Stimulated activated CD8-positive, alpha-beta memory T cell treated with anti-CD3 and anti-CD28 coated beads, Interleukin-7, amount 100 ng/mL, for 4 hours (primary cell): Measurements from ENCODE around the gene ELOVL6.
"Not testable (repeated sequence)": the region's sequence is repeated elsewhere in the genome, so short reads cannot be mapped to it uniquely, and the experiment has no call there.

Source experiments
- DNase-seq, 2 donors: peaks; one replicate each; pipeline ENCODE4 v3.0.0-alpha.2; 2020; ENCODE audit warnings: low read depth in 2 of 2

ELOVL6 gene

DNA sequence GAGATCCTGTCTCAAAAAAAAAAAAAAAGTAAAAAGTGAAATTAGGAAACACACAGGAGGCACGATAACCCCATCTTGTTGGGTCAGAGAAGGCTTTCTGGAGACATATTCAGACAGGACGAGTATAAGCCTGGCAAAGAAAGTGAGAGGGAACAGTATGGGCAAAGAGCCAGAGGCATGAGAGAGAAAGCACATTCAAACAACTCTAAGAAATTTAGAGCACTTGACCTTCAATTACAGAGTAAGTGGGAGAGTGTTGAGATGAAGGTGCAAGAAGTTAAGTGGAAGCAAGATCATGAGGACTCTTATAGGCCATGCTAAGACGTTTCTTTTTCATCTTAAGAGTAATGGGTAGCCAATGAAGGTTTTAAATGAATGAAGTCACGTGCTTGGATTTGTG, 70.4 kb downstream of the ELOVL6 start:
- no peak for DNase-seq

DNA sequence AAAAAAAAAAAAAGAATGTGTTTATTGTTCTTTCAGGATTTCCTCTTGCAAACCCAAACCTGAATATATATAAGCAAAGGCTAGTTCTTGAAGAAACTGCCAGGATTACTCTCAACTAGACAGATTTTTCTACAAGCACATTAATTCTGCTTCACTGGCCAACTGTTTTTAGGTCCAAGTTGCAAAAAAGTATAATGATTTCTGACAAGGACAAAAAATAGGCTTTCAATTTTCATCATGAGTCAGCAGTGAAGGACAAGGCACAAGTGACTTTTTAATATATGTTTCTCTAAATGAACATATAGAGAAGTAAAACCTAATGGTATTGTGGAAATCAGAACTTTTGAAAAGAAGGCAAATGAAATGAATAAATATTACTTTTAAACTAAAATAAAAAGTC, 73.7 kb downstream of the ELOVL6 start:
- no peak for DNase-seq

DNA sequence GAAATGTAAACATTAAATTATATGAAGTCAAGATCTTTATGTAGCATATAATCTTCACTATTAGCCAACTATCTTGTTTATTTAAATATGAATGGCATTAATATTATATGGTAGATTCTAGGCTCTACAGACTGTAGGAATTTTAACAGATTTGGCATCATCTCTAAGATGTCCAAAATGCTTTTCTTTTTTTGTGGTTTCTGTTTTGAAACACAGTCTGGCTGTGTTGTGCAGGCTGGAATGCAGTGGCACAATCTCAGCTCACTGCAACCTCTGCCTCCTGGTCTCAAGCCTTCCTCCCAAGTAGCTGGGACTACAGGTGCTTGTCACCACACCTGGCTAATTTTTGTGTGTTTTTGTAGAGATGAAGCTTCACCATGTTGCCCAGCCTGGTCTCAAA, 76.2 kb downstream of the ELOVL6 start:
- DNase-seq: no peak

DNA sequence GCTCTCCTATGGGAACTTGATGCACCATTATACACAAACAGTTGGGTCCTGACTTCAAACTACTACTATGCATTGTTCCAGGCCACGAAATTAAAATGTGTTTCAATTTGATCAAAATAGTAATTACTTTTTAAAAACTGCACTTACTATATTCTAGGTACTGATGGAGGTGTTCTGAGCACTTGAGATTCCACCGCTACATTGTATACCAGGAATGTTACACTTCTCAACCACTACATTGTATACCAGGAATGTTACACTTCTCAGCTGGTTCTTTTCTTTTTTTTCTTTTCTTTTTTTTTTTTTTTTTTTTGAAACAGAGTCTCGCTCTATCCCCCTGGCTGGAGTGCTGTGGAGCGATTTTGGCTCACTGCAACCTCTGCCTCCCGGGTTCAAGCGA, 77.9 kb downstream of the ELOVL6 start:
- DNase-seq: no peak

DNA sequence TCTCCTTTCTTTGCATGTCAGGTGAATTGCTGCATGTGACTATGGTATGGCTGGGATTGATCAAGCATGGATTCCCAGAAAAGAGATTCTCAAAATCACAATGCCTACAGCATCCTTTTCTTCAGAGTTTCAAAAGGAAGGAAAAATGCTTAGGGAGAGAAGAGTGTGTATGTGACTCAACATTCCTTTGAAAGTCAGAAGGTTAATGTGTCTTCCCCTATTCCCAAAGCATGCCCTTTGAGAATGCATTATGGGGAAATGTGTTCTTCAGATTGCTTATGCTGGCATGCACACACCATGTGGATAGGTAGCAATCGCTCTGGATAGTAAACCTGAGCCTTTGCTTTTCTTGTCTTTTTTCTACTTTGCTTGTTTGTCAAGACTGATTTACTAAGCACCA, 78.5 kb downstream of the ELOVL6 start:
- no peak for DNase-seq

DNA sequence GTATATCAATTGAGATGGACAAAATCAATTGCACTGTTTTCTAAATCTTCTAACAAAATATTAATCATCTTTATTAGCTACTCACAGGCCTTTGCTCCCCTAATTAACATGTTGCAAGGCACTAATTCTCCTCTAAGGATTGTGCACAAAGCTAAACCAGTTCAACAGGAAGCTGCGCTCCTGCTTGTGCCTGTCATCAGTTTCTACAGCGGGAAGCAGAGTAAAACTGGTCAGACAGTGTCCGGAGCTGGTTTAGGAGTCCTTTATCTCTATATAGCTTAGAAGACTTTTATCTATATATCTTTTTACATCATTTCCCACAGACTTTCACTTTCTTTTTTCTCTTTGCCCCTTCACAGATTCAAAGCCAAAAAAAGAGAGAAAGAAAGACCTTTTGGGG, 79.1 kb downstream of the ELOVL6 start:
- DNase-seq: no peak

DNA sequence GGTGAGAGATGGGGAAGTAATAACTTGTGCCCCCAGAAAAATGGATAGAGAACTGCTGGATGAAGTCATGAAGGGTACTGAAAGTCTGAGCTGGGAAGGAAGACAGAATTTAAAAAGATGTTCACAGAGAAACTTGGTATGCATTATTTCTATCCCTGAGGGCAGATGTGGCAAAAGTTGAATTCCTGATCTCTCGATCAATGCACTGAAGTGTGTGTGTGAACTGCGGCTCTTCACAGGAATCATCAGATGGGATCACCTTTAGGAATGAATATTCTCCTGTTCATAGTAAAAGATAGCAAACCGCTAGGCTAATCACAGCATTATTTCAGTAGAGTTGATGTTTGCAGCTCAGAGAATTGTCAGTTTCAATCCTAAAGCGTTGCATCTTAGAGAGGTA, 86.4 kb downstream of the ELOVL6 start:
- no peak for DNase-seq

DNA sequence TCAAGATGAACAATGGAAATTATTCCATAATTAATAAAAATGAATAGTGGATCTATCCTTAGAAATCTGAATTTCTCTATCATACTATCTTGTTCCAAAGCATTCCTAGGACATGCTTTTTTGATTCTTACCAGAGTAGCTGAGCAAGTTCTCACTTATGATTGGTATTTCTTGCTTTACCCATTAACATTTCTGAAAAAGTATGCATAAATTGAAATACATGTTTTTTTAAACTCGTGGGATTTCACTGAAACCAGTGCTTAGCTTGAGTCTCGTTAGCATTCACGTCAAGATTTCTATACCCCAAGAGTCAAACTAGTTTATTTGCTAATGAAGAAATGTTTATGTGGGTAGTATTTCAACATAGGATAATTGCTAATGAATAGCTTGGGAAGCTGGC, 89.0 kb downstream of the ELOVL6 start:
- DNase-seq: no peak

DNA sequence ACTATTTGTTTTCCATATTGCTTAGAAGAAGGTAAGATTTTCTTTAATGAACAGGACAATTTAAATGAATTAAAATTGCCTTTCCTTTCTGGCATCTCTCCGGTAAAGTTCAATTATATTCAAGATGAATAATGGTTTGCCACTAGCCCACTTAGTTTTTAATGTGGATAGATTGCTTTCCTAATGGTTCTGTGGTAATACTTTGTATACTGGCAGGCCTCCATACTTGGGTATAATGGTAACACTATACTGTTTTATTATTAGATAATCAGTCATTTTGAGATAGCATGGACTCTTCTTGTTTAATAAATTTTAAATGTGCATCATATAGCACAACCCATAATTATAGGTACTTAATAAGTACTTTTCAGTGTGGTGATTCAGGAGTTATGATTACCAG, 89.5 kb downstream of the ELOVL6 start:
- no peak for DNase-seq

DNA sequence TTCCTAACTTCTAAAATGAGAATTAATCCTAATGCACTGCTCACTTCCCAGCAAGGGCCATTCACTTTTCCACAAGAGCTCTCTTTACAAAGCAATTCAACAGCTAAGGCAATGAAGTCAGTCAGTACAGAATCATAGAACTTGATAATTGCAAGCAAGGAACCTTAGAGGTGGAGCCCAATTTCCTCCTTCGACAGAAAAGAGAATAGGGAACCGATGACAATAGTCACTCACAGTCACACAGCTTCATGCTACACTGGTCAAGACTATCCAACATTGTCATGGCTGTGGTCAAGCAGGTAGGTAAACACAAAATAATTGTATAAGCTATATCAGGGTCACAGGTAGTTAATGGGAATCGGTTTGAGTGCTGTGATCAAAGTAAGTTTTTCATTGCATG, 90.0 kb downstream of the ELOVL6 start:
- no peak for DNase-seq

DNA sequence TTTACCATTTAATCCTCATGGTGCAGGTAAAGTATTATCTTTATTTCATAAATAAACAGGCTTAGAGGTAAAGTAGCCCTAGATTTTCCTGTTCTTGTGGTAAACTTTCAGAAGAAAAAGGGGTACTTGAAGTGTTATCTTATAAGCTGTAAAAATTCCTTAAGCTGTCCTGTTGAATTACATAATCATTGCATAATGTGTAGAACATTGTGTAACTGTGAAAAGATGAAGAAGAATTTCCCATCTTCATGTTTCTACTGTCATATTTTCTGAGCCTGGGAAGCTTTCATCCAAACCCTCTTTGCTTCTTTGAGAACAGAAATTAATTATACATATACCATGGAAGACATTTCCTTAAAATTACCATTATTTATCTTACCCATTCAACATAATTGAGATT, 90.5 kb downstream of the ELOVL6 start:
- no peak for DNase-seq

DNA sequence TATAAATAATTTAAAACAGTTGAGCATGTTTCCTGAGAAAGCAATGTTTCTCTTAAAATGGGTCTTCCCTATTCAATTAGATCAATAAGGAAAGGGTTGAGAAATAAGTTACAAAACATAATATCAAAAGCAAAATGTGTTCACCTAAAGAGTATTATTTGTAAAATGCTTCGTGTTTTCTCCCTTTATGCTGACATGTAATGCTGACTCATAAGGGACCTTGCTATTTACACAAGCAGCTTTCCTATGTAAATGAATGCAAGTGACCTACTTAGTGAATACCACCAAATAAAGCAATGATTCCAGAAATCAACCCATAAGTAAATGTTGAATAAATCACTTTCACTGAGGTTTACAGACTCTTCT, 91.5 kb downstream of the ELOVL6 start:
- no peak for DNase-seq

DNA sequence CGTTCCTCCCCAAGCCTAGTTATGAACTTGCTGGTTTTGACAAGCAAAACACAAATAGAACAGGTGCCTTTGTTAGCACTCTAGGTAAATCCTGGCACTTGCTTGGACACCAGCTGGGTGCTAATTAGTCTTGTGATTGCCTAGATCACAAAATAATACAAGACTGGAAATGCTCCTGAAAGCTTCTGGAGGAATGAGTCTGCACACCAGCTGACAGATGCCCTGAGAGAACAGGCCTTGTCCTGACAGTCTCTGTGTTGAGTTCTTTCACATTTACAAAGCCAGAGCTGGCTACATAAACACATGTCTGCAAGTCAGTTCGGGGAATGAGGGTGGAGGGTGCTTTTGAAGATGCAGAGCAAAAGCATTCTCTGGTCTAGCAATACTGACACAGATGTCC, 93.8 kb downstream of the ELOVL6 start:
- no peak for DNase-seq

DNA sequence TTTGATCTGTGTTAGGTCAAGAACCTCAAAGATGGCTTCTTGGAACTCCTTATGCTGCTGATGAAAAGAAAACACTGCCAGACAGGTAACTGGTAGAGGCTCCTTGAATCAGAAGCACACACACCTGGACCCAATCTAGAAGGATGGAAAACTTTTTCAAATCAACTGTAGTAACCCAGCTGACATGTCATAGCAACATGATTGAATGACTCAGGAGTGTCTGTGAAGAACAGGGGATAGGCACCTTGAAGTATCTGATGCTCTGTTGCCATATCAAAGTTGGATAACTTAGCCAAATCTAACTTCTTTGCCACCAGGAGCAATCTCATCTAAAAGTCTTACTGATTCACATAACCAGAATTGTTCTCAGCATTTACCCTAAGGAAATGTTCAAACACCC, 98.8 kb downstream of the ELOVL6 start:
- no peak for DNase-seq

DNA sequence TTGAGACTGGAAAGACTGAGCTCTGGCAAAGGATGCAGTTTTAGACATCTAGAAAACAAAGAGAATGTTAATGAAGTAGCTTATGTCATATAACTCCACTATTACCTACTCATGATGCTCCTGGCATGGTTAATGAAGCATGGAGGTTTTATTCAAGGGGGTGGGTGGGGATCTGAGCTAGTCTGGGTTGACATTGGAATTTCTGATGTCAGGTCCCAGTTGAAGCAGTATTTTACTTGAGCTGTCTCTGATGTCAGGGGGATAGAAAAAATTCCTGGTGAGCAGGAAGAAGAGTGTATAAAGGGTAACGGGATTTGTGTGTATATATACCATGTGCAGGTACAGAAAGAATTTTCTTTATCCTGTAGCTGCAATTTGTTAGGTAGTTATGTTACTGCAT, 102.0 kb downstream of the ELOVL6 start:
- no peak for DNase-seq

DNA sequence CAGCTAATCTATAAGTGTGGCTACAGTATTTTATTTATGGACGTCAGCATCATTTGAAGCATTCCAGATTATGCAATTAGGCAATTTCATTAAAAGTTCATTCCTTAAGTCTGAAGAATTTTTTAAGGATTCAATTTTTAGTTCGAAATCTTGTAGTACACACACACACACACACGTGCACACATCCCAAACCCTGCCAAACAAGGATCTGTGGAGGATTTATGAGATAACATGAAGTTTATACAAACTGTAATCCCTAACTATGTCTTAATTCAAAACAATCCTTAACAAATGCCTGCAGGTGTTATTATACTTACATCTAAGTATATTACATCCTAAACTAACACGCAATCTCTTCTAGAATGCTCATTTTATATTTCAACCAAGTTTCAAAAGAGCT, 105.8 kb downstream of the ELOVL6 start:
- no peak for DNase-seq

DNA sequence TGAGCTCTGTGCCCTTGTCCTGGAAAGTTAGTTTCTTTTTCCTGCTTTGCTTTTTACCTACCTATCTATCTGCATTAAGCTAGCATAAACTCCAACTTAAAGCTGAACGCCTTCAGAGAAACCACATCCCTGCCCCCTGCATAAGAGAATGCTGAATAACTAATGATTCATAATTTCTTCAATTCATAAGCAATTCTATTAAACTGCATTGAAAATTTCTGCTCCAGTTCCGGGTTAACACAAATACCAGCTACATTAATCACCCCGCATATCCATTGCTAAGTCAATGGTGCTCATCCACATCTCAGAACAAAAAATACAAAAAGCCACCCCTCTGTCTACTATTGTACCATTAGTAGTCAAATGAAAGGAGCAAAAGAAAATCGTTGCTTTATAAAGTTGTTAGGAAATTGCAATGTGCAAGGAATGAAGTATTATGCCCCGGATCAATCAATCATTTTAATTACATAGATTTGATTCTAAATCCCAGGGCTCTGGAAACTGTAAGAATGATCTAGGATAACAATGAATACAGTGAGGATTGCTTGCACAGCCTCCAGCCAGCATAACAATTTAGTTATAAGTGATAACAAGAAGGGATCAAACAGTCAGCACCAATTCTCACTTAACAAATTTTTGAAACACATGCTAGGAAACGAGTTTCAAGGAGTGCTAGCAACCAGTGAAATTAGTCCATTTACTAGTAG, 106.8 kb downstream of the ELOVL6 start:
- no peak for DNase-seq

DNA sequence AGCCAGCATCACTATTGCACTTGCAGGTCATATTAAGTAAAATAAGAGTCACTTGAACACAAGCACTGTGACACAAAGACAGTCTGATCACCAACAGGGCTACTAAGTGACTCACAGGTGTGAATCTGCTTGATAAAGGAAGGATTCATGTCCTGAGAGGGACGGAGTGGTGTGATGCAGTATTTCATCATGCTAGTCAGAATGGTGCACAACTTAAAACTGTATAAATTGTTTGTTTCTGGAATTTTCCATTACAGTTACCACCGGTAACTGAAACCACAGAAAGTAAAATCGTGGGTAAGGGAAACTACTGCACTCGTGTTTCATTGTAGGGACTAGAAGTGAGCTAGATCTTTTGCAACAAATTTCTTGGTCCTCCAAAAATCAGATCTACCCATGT, 109.7 kb downstream of the ELOVL6 start:
- no peak for DNase-seq

DNA sequence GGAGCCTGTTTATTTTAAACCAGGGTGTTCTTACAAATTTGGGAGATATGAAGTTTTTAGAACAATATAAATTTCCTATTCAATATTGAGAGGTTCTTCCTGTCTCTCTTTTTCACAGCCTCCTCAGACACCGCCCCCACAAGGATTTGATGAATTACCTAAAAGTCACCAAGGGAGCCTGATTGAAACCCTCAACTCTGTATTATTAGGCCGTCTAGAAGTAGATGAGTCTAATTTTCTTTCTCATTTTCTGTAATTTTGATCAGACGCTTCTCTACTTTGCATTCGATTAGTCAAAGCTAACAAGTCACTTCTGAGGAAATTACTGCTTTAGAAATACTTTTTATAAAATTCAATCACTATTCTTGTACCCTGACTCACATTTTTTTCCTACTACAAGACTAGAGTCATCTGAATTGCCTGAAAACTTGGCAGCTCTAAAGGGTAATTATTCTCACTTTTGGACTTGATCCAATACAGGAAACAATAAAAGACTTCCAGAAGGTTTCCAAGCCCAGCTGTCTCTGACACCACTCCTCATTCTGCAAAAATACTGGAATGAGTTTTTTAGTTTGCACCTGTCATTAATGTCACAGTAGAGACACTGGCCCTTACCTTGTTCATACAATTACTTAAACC, 111.2 kb downstream of the ELOVL6 start:
- no peak for DNase-seq

DNA sequence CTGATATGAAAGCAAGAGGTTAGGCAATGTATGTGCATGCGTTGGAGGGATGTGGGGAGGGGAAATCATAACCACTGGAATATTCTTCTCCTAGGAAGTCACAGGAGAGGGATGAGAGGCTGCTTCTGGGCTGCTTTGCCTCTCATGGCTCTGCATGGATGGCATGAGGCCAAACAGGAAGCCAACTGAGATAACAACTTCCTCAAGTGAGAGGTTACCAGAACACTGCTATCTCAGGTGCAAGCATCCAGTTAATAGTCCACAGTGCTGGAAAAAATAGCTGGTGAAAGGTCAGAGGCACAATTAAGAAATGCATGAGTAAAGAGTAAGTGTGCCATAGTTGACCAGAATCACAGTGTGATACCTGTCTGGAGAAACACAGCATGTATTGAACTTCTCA, 113.3 kb downstream of the ELOVL6 start:
- DNase-seq: peak in 1 of 2 donors; percentile 6

DNA sequence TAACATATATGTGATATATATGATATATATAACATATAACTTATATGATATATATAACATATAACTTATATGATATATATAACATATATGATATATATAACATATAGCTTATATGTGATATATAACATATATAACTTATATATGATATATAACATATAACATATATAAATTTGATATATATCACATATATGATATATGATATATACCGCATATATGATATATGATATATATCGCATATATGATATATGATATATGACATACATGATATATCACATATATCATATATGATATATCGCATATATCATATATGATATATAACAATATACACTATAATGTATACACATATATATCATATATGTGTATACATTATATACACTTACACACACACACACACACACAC, 114.3 kb downstream of the ELOVL6 start:
- no peak for DNase-seq

DNA sequence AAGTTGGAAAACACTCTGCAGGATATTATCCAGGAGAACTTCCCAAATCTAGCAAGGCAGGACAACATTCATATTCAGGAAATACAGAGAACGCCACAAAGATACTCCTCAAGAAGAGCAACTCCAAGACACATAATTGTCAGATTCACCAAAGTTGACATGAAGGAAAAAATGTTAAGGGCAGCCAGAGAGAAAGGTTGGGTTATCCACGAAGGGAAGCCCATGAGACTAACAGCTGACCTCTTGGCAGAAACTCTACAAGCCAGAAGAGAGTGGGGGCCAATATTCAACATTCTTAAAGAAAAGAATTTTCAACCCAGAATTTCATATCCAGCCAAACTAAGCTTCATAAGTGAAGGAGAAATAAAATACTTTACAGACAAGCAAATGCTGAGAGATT, 120.3 kb downstream of the ELOVL6 start:
- not testable (repeated sequence) for DNase-seq

DNA sequence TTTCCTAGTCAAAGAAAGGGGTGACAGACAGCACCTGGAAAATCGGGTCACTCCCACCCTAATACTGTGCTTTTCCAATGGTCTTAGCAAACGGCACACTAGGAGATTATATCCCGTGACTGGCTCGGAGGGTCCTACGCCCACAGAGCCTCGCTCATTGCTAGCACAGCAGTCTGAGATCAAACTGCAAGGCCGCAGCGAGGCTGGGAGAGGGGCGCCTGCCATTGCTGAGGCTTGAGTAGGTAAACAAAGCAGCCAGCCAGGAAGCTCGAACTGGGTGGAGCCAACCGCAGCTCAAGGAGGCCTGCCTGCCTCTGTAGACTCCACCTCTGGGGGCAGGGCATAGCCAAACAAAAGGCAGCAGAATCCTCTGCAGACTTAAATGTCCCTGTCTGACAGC, 121.6 kb downstream of the ELOVL6 start:
- not testable (repeated sequence) for DNase-seq

DNA sequence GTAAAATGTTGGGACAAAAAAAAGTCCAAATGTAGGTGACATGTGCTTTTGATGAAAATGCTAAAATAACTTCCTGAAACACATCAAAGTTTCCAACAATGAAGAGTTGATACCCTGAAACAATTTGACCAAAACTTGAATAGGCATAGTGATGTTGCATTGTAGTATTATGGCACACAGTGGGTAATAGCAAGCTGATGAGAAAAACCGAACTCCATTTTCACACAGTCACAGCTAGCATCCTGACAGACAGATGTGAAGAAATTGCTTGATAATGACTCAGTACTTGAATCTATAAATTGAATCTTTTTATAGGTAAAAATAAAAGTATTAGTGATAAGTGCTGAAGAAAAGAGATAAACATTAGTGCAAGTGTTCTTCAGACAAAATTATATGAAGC, 122.5 kb downstream of the ELOVL6 start:
- DNase-seq: no peak
